K562 treated with DMSO at 1 percent for 12 hours (cell line): ENCODE results near the gene SLC16A7. TPM values are rescaled to one million over a fixed set of nuclear protein-coding genes. Genes with fewer than 3 reads are reported as not detected.

Experiments
- total RNA-seq: library from RNA; unstranded; fragments of 300-600 nt; gene quantifications from 2 replicates; pipeline ENCODE4 v1.2.3, GENCODE V29; 2022; ENCODE audit not compliant: insufficient read depth

The SLC16A7 gene, protein sequence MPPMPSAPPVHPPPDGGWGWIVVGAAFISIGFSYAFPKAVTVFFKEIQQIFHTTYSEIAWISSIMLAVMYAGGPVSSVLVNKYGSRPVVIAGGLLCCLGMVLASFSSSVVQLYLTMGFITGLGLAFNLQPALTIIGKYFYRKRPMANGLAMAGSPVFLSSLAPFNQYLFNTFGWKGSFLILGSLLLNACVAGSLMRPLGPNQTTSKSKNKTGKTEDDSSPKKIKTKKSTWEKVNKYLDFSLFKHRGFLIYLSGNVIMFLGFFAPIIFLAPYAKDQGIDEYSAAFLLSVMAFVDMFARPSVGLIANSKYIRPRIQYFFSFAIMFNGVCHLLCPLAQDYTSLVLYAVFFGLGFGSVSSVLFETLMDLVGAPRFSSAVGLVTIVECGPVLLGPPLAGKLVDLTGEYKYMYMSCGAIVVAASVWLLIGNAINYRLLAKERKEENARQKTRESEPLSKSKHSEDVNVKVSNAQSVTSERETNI
- total RNA-seq, result not detected in 2 replicates

DNA sequence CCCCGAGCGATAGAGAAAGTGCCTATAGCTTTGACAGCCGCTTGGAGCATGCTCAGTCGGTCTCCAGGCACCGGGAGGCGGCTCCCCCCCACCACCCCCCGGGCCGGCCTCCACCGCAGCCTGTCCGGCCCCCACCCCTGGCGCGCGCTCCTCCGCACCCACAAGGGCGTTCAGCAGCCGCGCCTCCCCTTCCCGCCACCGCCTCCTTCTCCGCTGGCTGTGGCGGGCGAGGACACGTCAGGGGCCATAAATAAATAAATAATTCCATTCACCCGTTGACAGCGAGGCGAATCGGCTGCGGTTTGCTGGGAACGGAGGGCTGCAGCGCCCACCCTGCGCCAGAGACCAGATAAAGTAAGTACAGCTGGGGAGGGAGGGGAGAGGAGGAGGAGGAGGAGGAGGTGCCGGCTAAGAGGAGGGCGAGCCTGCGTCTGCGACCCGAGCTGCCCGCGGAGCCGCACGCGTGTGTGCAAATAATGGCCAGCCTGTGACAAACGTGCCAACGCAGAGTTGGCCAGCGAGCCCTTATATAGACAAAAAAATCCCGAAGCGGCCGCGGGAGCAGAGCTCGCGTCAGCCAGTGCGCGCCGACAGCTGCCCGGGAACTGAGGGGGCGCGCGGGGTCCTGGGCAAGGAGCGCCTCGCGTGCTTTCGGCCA, at the start of gene SLC16A7:
SLC16A7 (plus strand) TSS at position 147 of the 658 bp plus-strand sequence. CDS start 108,773 bp downstream, outside the sequence.

